Liver (tissue), 3 donors: ENCODE data around the gene KLK2.

Source experiments
- ATF3 ChIP-seq: IDR thresholded peaks from 2 replicates; pipeline ENCODE4 v1.6.1; 2016; ENCODE audit warnings: antibody characterized with exemption
- CTCF ChIP-seq: fragments of 150-350 bp; IDR thresholded peaks from 2 replicates; pipeline ENCODE4 v1.5.1; 2017; ENCODE audit warnings: improper control_type of control experiment, low read depth, low read length; ENCODE audit not compliant: missing input control
- GABPA ChIP-seq, 2 donors: IDR thresholded peaks in 1 of 2; conservative IDR thresholded peaks in 1 of 2; 2 replicates each; pipeline ENCODE4 v1.6.1; 2016; ENCODE audit warnings: antibody characterized with exemption in 2 of 2, mild to moderate bottlenecking in 1 of 2, moderate library complexity in 1 of 2
- JUND ChIP-seq, 2 donors: IDR thresholded peaks; 2 replicates each; pipeline ENCODE4 v1.6.1; 2016; ENCODE audit warnings: antibody characterized with exemption in 2 of 2
- RAD21 ChIP-seq, 2 donors: IDR thresholded peaks; 2 replicates each; pipeline ENCODE4 v1.6.1; 2016; ENCODE audit warnings: antibody characterized with exemption in 2 of 2, mild to moderate bottlenecking in 2 of 2
- REST ChIP-seq: IDR thresholded peaks from 2 replicates; pipeline ENCODE4 v1.6.1; 2016; ENCODE audit warnings: antibody characterized with exemption, mild to moderate bottlenecking
- SP1 ChIP-seq: IDR thresholded peaks from 2 replicates; pipeline ENCODE4 v1.6.1; 2018; ENCODE audit warnings: antibody characterized with exemption, mild to moderate bottlenecking
- TAF1 ChIP-seq: conservative IDR thresholded peaks from 2 replicates; pipeline ENCODE4 v1.6.1; 2016; ENCODE audit warnings: antibody characterized with exemption, mild to moderate bottlenecking
- donor health status: healthy.
- donor health status: healthy.

GRCh38 chr19:50837300-50837699 lies 35.9 kb upstream of the KLK2 start:
- TF ChIP-seq RAD21 (IDR thresholded peaks at IDR 0.05) (no peak), CTCF (no peak), SP1 (no peak), REST (no peak), GABPA (IDR thresholded peaks at IDR 0.05 in 1 of 2, conservative IDR thresholded peaks at IDR 0.05 in 1 of 2) (no peak), TAF1 (no peak), JUND (IDR thresholded peaks at IDR 0.05) (no peak), ATF3 (no peak)
